ENCODE measurements around the gene LRRC4C. TPM values are rescaled to one million over a fixed set of nuclear protein-coding genes. Genes with fewer than 3 reads are reported as not detected.

The LRRC4C gene
- total and polyA plus RNA-seq, 2 experiments from 2014 or later, result not detected

DNA sequence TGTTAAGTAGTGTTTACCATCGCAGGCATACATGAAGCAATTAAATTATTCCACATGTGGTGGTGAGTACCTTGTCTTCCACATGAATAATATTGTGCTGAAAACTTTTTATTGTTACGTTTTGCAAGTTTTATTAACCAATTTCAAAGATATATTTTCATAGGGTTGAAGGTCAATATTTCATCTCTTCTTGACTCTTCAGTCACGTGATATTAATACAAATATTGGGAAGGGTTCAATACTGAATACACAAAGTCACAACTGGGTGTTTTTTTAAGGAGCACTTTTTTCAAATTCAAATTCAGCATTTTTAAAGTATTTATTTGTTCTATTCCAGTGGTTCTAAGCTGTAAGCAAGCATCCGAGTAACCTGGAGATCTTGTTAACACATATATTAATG, 348.9 kb downstream of the LRRC4C start:
- Histone ChIP-seq H3K9me2 (ENCODE audit: insufficient read depth) (no peaks in the 10 kb centered on the region), H4K20me1 (ENCODE audit: insufficient read depth) (no peaks in the 10 kb centered on the region), H2AFZ (no peak overlapping the region), H3K79me2 (ENCODE audit: insufficient read depth) (no peaks in the 10 kb centered on the region), H3K4me2 (ENCODE audit: unreplicated experiment) (no peak overlapping the region), H3K4me1 (ENCODE audit: insufficient read depth) (no peaks in the 10 kb centered on the region), H3K9me3 (ENCODE audit: low read depth) (no peaks in the 10 kb centered on the region), H3K27ac (no peak overlapping the region), H3F3A (ENCODE audit: insufficient read depth) (no peaks in the 10 kb centered on the region), H3K36me3 (ENCODE audit: low read depth) (no peaks in the 10 kb centered on the region), H3K4me3 (no peak overlapping the region), H3K27me3 (replicated peaks; ENCODE audit: insufficient read depth) (no peaks in the 10 kb centered on the region), H3K9ac (no peak overlapping the region)
- in situ Hi-C loops (cut with MboI), result no loop called here
- no peak for TF ChIP-seq EZH2 (IDR thresholded peaks at IDR 0.05; ENCODE audit: insufficient read depth, poor library complexity, severe bottlenecking)
- 8 to 12% methylated on average over 4 of the region's 4 CpGs for WGBS, 2 experiments (ENCODE audit: low coverage in 1 of 2, low lambda C conversion rate in 2 of 2, missing lambda C conversion rate in 2 of 2)
- no peak for DNase-seq

DNA sequence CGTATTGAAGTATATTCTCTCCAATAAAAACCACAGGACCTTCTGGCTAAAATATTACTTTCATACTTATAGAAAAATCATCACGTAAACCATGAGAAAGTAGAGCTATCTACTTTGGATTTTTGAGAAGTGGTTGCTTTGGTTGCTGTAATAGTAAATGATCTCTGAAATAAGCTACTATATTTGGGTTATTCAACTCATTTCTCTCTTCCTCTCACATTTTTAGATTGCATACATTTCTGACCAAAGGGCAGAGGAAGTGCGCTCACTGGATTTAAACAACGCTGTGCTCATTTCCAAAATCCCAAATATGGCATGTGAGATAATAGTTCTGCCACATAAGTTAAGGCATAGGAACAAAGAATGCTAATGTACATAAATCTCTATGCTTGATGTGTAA, 357.0 kb downstream of the LRRC4C start:
- Histone ChIP-seq H3K4me3 (no peak overlapping the region), H3K36me3 (ENCODE audit: low read depth) (no peaks in the 10 kb centered on the region), H3K9me2 (ENCODE audit: insufficient read depth) (no peaks in the 10 kb centered on the region), H2AFZ (no peak overlapping the region), H3F3A (ENCODE audit: insufficient read depth) (no peaks in the 10 kb centered on the region), H3K27ac (no peak overlapping the region), H3K27me3 (replicated peaks; ENCODE audit: insufficient read depth) (no peaks in the 10 kb centered on the region), H3K9ac (no peak overlapping the region), H3K9me3 (ENCODE audit: low read depth) (no peaks in the 10 kb centered on the region), H4K20me1 (ENCODE audit: insufficient read depth) (no peaks in the 10 kb centered on the region), H3K4me1 (ENCODE audit: insufficient read depth) (no peaks in the 10 kb centered on the region), H3K4me2 (ENCODE audit: unreplicated experiment) (no peak overlapping the region), H3K79me2 (ENCODE audit: insufficient read depth) (no peaks in the 10 kb centered on the region)
- TF ChIP-seq EZH2 (IDR thresholded peaks at IDR 0.05; ENCODE audit: insufficient read depth, poor library complexity, severe bottlenecking) (no peak), EZH2phosphoT487 (IDR thresholded peaks at IDR 0.05; ENCODE audit: insufficient read depth, low read depth) (no peak)
- WGBS, 2 experiments (ENCODE audit: low coverage in 1 of 2, low lambda C conversion rate in 2 of 2, missing lambda C conversion rate in 2 of 2), result 18 to 27% methylated on average over 4 of the region's 4 CpGs
- in situ Hi-C loops (cut with MboI), result no loop called here
- DNase-seq, result no peak

DNA sequence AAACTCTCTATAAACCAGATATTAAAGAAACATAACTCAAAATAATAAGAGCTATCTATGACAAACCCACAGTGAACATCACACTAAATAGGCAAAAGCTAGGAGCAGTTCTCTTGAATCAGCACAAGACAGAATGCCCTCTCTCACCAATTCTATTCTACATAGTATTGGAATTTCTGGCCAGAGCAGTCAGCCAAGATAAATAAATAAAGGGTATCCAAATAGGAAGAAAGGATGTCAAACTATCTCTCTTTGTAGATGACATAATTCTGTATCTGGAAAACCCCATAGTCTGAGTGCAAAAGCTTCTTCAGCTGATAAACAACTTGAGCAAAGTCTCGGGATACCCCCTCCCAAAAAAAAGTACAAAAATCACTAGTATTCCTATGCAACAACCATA, 359.8 kb downstream of the LRRC4C start:
- WGBS, 2 experiments (ENCODE audit: low coverage in 1 of 2, low lambda C conversion rate in 2 of 2, missing lambda C conversion rate in 2 of 2), result 3 to 9% methylated on average over 1 of the region's 1 CpG
- H4K20me1 ChIP-seq (ENCODE audit: insufficient read depth), result no peaks in the 10 kb centered on the region
- no peaks in the 10 kb centered on the region for H3K9me2 ChIP-seq (ENCODE audit: insufficient read depth)
- no peak for TF ChIP-seq EZH2 (IDR thresholded peaks at IDR 0.05; ENCODE audit: insufficient read depth, poor library complexity, severe bottlenecking)
- TF ChIP-seq EZH2phosphoT487 (IDR thresholded peaks at IDR 0.05; ENCODE audit: insufficient read depth, low read depth), result no peak
- no peak overlapping the region for H3K9ac ChIP-seq
- H2AFZ ChIP-seq, result no peak overlapping the region
- no peaks in the 10 kb centered on the region for H3K27me3 ChIP-seq (replicated peaks; ENCODE audit: insufficient read depth)
- H3F3A ChIP-seq (ENCODE audit: insufficient read depth), result no peaks in the 10 kb centered on the region
- no peak overlapping the region for H3K4me3 ChIP-seq
- no peaks in the 10 kb centered on the region for H3K36me3 ChIP-seq (ENCODE audit: low read depth)
- no peak overlapping the region for H3K4me2 ChIP-seq (ENCODE audit: unreplicated experiment)
- H3K4me1 ChIP-seq (ENCODE audit: insufficient read depth), result no peaks in the 10 kb centered on the region
- no peaks in the 10 kb centered on the region for H3K79me2 ChIP-seq (ENCODE audit: insufficient read depth)
- no peak for DNase-seq
- in situ Hi-C loops (cut with MboI), result no loop called here
- no peak overlapping the region for H3K27ac ChIP-seq
- H3K9me3 ChIP-seq (ENCODE audit: low read depth), result no peaks in the 10 kb centered on the region

DNA sequence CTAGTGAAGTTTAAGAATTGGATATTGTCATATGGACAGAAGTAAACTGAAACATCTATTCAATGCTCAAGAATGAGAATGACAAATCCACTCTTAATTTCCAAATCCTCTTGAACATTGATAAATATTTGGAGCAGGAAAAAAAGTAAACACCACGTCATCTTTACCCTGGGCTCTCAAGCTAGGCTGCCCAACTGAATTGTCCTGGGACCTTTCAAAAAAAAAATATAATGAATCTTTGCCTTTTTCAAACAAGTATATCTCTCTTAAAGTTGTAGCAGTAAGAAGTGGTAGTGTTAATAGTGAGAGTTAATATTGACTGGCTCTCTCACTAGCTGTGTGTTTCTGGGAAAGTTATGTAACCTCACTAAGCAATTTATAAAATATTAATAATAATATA, 374.3 kb downstream of the LRRC4C start:
- in situ Hi-C loops (cut with MboI), result no loop called here
- WGBS, 2 experiments (ENCODE audit: low coverage in 1 of 2, low lambda C conversion rate in 2 of 2, missing lambda C conversion rate in 2 of 2), result 5 to 13% methylated on average over 1 of the region's 1 CpG
- H3F3A ChIP-seq (ENCODE audit: insufficient read depth), result no peaks in the 10 kb centered on the region
- H3K4me2 ChIP-seq (ENCODE audit: unreplicated experiment), result no peak overlapping the region
- H3K4me1 ChIP-seq (ENCODE audit: insufficient read depth), result no peaks in the 10 kb centered on the region
- no peaks in the 10 kb centered on the region for H3K9me2 ChIP-seq (ENCODE audit: insufficient read depth)
- no peaks in the 10 kb centered on the region for H3K36me3 ChIP-seq (ENCODE audit: low read depth)
- TF ChIP-seq EZH2 (IDR thresholded peaks at IDR 0.05; ENCODE audit: insufficient read depth, poor library complexity, severe bottlenecking) (no peak), EZH2phosphoT487 (IDR thresholded peaks at IDR 0.05; ENCODE audit: insufficient read depth, low read depth) (no peak)
- H4K20me1 ChIP-seq (ENCODE audit: insufficient read depth), result no peaks in the 10 kb centered on the region
- no peak overlapping the region for H3K27ac ChIP-seq
- no peaks in the 10 kb centered on the region for H3K79me2 ChIP-seq (ENCODE audit: insufficient read depth)
- no peaks in the 10 kb centered on the region for H3K9me3 ChIP-seq (ENCODE audit: low read depth)
- H3K27me3 ChIP-seq (replicated peaks; ENCODE audit: insufficient read depth), result no peaks in the 10 kb centered on the region
- no peak for DNase-seq
- no peak overlapping the region for H3K9ac ChIP-seq
- H2AFZ ChIP-seq, result no peak overlapping the region
- no peak overlapping the region for H3K4me3 ChIP-seq

DNA sequence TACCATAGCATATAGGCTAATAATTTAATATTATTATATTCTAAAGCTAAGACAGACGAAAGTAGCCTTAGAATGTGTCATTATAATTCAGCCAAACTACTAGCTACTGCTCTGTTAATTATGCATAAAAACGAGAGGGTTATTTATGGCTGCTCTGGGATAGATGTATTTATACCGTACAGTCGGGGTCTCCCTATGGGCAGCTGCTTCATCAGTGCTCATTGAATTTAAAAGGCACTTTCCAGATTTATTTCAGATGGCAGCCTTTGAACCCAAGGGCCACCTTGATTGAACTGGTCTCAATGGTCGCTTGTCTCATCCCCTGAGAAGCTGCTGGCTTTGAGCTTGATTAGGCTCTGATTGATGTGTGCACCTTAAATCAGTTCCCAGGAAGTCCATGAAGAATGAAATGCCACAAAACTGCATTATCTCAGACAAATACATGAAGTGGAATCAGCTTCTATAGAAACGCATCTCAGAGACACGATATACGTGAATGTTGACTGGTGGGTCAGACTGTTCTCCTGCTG, 377.6 kb downstream of the LRRC4C start:
- H3K27me3 ChIP-seq (replicated peaks; ENCODE audit: insufficient read depth), result no peaks in the 10 kb centered on the region
- H3K27ac ChIP-seq, result no peak overlapping the region
- no peaks in the 10 kb centered on the region for H3K4me1 ChIP-seq (ENCODE audit: insufficient read depth)
- no peak overlapping the region for H3K4me3 ChIP-seq
- in situ Hi-C loops (cut with MboI), result no loop called here
- no peaks in the 10 kb centered on the region for H3K36me3 ChIP-seq (ENCODE audit: low read depth)
- no peaks in the 10 kb centered on the region for H3K79me2 ChIP-seq (ENCODE audit: insufficient read depth)
- no peak overlapping the region for H2AFZ ChIP-seq
- H3F3A ChIP-seq (ENCODE audit: insufficient read depth), result no peaks in the 10 kb centered on the region
- H3K9me3 ChIP-seq (ENCODE audit: low read depth), result no peaks in the 10 kb centered on the region
- no peaks in the 10 kb centered on the region for H3K9me2 ChIP-seq (ENCODE audit: insufficient read depth)
- DNase-seq, result no peak
- WGBS, 2 experiments (ENCODE audit: low coverage in 1 of 2, low lambda C conversion rate in 2 of 2, missing lambda C conversion rate in 2 of 2), result 39 to 44% methylated on average over 8 of the region's 8 CpGs
- H3K4me2 ChIP-seq (ENCODE audit: unreplicated experiment), result no peak overlapping the region
- no peaks in the 10 kb centered on the region for H4K20me1 ChIP-seq (ENCODE audit: insufficient read depth)
- H3K9ac ChIP-seq, result no peak overlapping the region
- TF ChIP-seq EZH2 (IDR thresholded peaks at IDR 0.05; ENCODE audit: insufficient read depth, poor library complexity, severe bottlenecking) (no peak), EZH2phosphoT487 (IDR thresholded peaks at IDR 0.05; ENCODE audit: insufficient read depth, low read depth) (no peak)
